ENCODE measurements around the gene PCDHB4. TPM values are rescaled to one million over a fixed set of nuclear protein-coding genes. Genes with fewer than 3 reads are reported as not detected.

Gene PCDHB4
- total and polyA plus RNA-seq, 10 of the 15 experiments (the other 5 are each of a cell fraction or from before 2014, with no cell fraction given), result not detected

DNA sequence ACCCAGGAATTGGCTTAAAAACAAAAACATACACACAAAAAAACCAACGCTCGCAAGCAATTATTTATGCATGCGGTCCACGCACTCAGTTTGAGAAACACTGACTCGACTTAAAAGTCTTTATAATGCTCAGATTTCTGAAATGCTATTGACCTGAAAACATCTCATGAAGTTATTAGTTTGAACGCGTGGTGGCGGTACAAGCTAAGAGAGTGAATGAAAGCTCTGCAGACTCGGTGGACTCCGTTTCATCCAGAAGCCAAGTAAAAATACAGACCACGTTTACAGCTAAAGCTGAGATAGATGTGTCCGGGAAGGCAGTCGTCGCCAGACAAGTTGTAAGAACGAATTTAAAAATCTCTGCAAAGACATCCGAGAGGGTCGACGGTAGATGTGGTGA, 28.2 kb downstream of the PCDHB4 start, which contains the start of gene PCDHB6 (continued):
- no peak for TF ChIP-seq MYB (IDR thresholded peaks at IDR 0.05; ENCODE audit: borderline replicate concordance, low read depth, low read length)
- no peak for TF ChIP-seq ZZZ3 (IDR thresholded peaks at IDR 0.05; ENCODE audit: control insufficient read depth, insufficient read length, low read depth)
- TF ChIP-seq STAT1 (conservative IDR thresholded peaks at IDR 0.05), result no peak
- no peak for TF ChIP-seq EED (IDR thresholded peaks at IDR 0.05; ENCODE audit: low read depth)

GRCh38 chr5:141150224-141150992, 28.8 kb downstream of the PCDHB4 start:
- Histone ChIP-seq H3K79me2 (ENCODE audit: control insufficient read depth, insufficient read depth, low read length) (no peaks in the 10 kb centered on the region), H3K4me3 (no peak overlapping the region), H3K9me3 (replicated peaks; ENCODE audit: control insufficient read depth, insufficient read depth, low read length) (no peaks in the 10 kb centered on the region; the same call in 1 of the 3 replicates), H2AFZ (ENCODE audit: control insufficient read depth, low read depth, low read length) (no peak overlapping the region), H4K20me1 (ENCODE audit: control insufficient read depth, insufficient read depth) (no peaks in the 10 kb centered on the region), H3K27ac (ENCODE audit: control insufficient read depth, insufficient read depth) (no peak overlapping the region), H3K27me3 (replicated peaks in 1 of 2; ENCODE audit: control insufficient read depth in 2 of 2, insufficient read depth in 2 of 2, low read length in 1 of 2) (no peaks in the 10 kb centered on the region), H3K36me3 (ENCODE audit: control insufficient read depth in 2 of 2, insufficient read depth in 2 of 2, low read length in 1 of 2) (no peaks in the 10 kb centered on the region), H3K9ac (ENCODE audit: control insufficient read depth, insufficient read depth, low read length) (no peak overlapping the region), H3K4me2 (ENCODE audit: control insufficient read depth, insufficient read depth) (no peak overlapping the region), H3K4me1 (ENCODE audit: control insufficient read depth, insufficient read depth, low read length) (no peaks in the 10 kb centered on the region)
- in situ Hi-C loops (cut with MboI) (no loop called here), intact Hi-C loops (cut with micrococcal nuclease; ENCODE audit: unreplicated experiment) (no loop called here)
- no peak for DNase-seq (ENCODE audit: low read depth, low spot score)
- ChIA-PET CTCF (interaction anchor here (0.6 to 1.7 kb wide), 2 partner anchors 148 to 414 kb away, joined by 4 read pairs; no protein-coding TSS in a partner anchor), SMC1A (ENCODE audit: uncharacterized antibody, unreplicated experiment) (no interaction called here), RAD21 (ENCODE audit: unreplicated experiment) (no interaction called here), POLR2A (no interaction called here)
- FAIRE-seq, result no peak
- 43% methylated on average over 33 of the region's 33 CpGs for WGBS (ENCODE audit: insufficient coverage, insufficient replicate concordance, low lambda C conversion rate, missing lambda C conversion rate)
- no TSS peak for BruUV-seq (replicated peaks)
- no peak for ATAC-seq
- TF ChIP-seq WRNIP1 (IDR thresholded peaks at IDR 0.05; ENCODE audit: borderline replicate concordance, low read depth, low read length), result no peak
- TF ChIP-seq EP300 (IDR thresholded peaks at IDR 0.05; ENCODE audit: borderline replicate concordance in 1 of 2, control insufficient read depth in 1 of 2, low read depth in 2 of 2, low read length in 2 of 2), result no peak
- no peak for TF ChIP-seq RB1 (IDR thresholded peaks at IDR 0.05; ENCODE audit: borderline replicate concordance)
- TF ChIP-seq CREM (IDR thresholded peaks at IDR 0.05; ENCODE audit: low read depth), result no peak
- no peak for TF ChIP-seq ATF7 (IDR thresholded peaks at IDR 0.05; ENCODE audit: low read depth)
- no peak for TF ChIP-seq SREBF1 (IDR thresholded peaks at IDR 0.05; ENCODE audit: low read length)
- no peak for TF ChIP-seq REST (IDR thresholded peaks at IDR 0.05; ENCODE audit: low read depth, low read length)
- TF ChIP-seq PML (IDR thresholded peaks at IDR 0.05; ENCODE audit: low read length), result no peak
- TF ChIP-seq, protein P1, sequence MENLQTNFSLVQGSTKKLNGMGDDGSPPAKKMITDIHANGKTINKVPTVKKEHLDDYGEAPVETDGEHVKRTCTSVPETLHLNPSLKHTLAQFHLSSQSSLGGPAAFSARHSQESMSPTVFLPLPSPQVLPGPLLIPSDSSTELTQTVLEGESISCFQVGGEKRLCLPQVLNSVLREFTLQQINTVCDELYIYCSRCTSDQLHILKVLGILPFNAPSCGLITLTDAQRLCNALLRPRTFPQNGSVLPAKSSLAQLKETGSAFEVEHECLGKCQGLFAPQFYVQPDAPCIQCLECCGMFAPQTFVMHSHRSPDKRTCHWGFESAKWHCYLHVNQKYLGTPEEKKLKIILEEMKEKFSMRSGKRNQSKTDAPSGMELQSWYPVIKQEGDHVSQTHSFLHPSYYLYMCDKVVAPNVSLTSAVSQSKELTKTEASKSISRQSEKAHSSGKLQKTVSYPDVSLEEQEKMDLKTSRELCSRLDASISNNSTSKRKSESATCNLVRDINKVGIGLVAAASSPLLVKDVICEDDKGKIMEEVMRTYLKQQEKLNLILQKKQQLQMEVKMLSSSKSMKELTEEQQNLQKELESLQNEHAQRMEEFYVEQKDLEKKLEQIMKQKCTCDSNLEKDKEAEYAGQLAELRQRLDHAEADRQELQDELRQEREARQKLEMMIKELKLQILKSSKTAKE (IDR thresholded peaks at IDR 0.05; ENCODE audit: low read depth, poor library complexity, severe bottlenecking), result no peak
